ENCODE results near the gene C2orf68. TPM values are rescaled to one million over a fixed set of nuclear protein-coding genes. Genes with fewer than 3 reads are reported as not detected.

The C2orf68 gene
- total and polyA plus RNA-seq, 9 of the 15 experiments (the other 6 are each of a cell fraction or from before 2014, with no cell fraction given): 22.1 to 50.0 (median 31.8) TPM

GRCh38 chr2:85584857-85585780, 26.7 kb downstream of the C2orf68 start (continued):
- peak; percentile 94 for TF ChIP-seq JUND (IDR thresholded peaks at IDR 0.05; ENCODE audit: borderline replicate concordance, low read depth, low read length)
- TF ChIP-seq JUND (tag; IDR thresholded peaks at IDR 0.05; ENCODE audit: borderline replicate concordance, low read depth, low read length): peak; percentile 95; the same call in 2 of the 3 replicates
- no peak for TF ChIP-seq ATF4 (CRISPR knock-in tag; IDR thresholded peaks at IDR 0.05)
- 0 out of 2 replicates have a peak, but pooled peaks have one; percentile 22 for TF ChIP-seq ZNF76 (CRISPR knock-in tag; IDR thresholded peaks at IDR 0.05; ENCODE audit: borderline replicate concordance)
- 0 out of 2 replicates have a peak, but pooled peaks have one; percentile 68 for TF ChIP-seq DMBX1 (CRISPR knock-in tag; IDR thresholded peaks at IDR 0.05; ENCODE audit: borderline replicate concordance)
- peak; percentile 95 for TF ChIP-seq ETV1 (tag; conservative IDR thresholded peaks at IDR 0.05; ENCODE audit: low read depth)
- peak; percentile 80 for TF ChIP-seq ELF1 (tag; IDR thresholded peaks at IDR 0.05)
- peak; percentile 74 for TF ChIP-seq ETV5 (CRISPR knock-in tag; IDR thresholded peaks at IDR 0.05; ENCODE audit: low read depth)
- peak; percentile 76 for TF ChIP-seq DACH1 (IDR thresholded peaks at IDR 0.05; ENCODE audit: partially characterized antibody)
- TF ChIP-seq MTA2 (IDR thresholded peaks at IDR 0.05; ENCODE audit: low read depth): peak; percentile 39
- peak; percentile 34; the same call in 1 of the 2 replicates for TF ChIP-seq POLR2AphosphoS5 (IDR thresholded peaks at IDR 0.05; ENCODE audit: control insufficient read depth, insufficient read depth, low read depth, low read length)
- TF ChIP-seq SOX6 (IDR thresholded peaks at IDR 0.05): peak; percentile 68
- TF ChIP-seq HBP1 (CRISPR knock-in tag; IDR thresholded peaks at IDR 0.05): peak; percentile 65; the same call in 1 of the 2 replicates
- TF ChIP-seq NEUROD1 (IDR thresholded peaks at IDR 0.05; ENCODE audit: borderline replicate concordance, low read depth, low read length, partially characterized antibody): peak; percentile 60
- peak; percentile 97 for TF ChIP-seq FOSL1 (tag; conservative IDR thresholded peaks at IDR 0.05)
- peak; percentile 91 for TF ChIP-seq PRDM10 (IDR thresholded peaks at IDR 0.05; ENCODE audit: partially characterized antibody)
- no peak for TF ChIP-seq RBM34 (IDR thresholded peaks at IDR 0.05; ENCODE audit: borderline replicate concordance, insufficient read depth, low read length)
- TF ChIP-seq NCOR1 (IDR thresholded peaks at IDR 0.05): peak; percentile 74
- TF ChIP-seq HIVEP1 (CRISPR knock-in tag; IDR thresholded peaks at IDR 0.05): 0 out of 2 replicates have a peak, but pooled peaks have one; percentile 46
- 0 out of 4 replicates have a peak, but pooled peaks of 1 of the 2 experiments have one; percentile 28 for TF ChIP-seq MLX (CRISPR knock-in tag; conservative IDR thresholded peaks at IDR 0.05)
